ENCODE measurements around the gene GPC3. TPM values are rescaled to one million over a fixed set of nuclear protein-coding genes. Genes with fewer than 3 reads are reported as not detected.

Gene GPC3
- polyA plus RNA-seq, 3 donors: not detected

DNA sequence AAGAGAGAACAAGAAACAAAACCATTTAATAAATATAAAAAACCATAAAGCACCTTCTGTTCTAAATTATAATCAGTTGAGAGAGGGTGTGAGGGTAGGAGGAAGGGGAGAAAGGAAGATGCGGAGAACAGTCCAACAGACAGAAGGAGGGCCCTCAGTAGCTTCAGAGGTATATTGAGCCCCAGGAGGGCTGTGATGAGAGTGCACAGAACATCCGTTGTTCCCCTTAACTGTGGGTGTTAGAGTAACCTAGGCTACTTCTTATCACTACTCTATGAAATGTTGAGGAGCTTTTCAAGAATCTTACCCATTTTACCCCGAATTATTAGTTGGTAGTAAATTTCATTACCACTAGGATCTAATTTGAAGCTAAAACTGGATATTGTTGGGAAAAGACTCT is 13.8 kb downstream of the GPC3 start:
- no peak overlapping the region for H3K27ac Mint-ChIP-seq

DNA sequence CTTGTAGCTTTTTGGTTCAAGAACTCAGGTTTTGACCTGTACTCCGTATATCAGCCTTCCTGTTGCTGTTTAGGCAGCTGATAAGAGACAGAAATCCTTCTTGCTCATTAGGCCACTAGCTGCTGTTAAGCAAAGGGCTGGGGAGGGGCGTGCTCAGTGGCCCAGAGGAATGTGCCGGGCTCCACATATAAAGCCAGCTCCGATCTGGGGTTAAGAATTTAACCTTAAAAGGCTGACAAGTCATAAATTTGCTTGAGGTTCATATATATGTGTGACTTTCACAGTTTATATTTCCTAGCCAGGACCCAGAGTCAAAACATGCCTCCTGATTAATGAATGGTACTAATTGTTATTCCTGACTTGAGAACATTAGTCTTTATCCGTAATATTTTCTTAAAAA is 15.3 kb downstream of the GPC3 start:
- Histone ChIP-seq H3K27ac (ENCODE audit: low read depth in 1 of 2, low read length in 2 of 2) (no peak overlapping the region), H3K36me3 (replicated peaks in 1 of 2; ENCODE audit: control insufficient read depth in 1 of 2, insufficient read depth in 2 of 2, low read length in 2 of 2) (no peaks in the 10 kb centered on the region), H2AFZ (ENCODE audit: insufficient read depth, low read depth, low read length, poor library complexity, severe bottlenecking) (no peak overlapping the region), H3K4me2 (replicated peaks; ENCODE audit: extremely low read depth, low read length, poor library complexity, severe bottlenecking) (no peak overlapping the region), H3K9ac (ENCODE audit: insufficient read depth, low read length, poor library complexity, severe bottlenecking) (no peak overlapping the region), H3K79me2 (ENCODE audit: insufficient read depth, low read length) (no peaks in the 10 kb centered on the region), H3K4me1 (ENCODE audit: control insufficient read depth in 1 of 2, insufficient read depth in 2 of 2, low read length in 2 of 2) (no peaks in the 10 kb centered on the region), H3K9me3 (replicated peaks in 1 of 2; ENCODE audit: control insufficient read depth in 1 of 2, insufficient read depth in 1 of 2, low read length in 2 of 2) (no peaks in the 10 kb centered on the region), H4K20me1 (ENCODE audit: insufficient read depth, low read length) (no peaks in the 10 kb centered on the region), H3K4me3 (replicated peaks in 1 of 3; ENCODE audit: low read depth in 2 of 3, low read length in 3 of 3) (no peak overlapping the region), H3K27me3 (ENCODE audit: control insufficient read depth in 2 of 2, insufficient read depth in 2 of 2, low read length in 2 of 2) (peaks cover 0 to 8% of the 10 kb centered on the region in 2 donors)
- no peaks in the 10 kb centered on the region for H3K4me1 Mint-ChIP-seq
- no peak overlapping the region for H3K4me3 Mint-ChIP-seq
- DNase-seq: no peak
- TF ChIP-seq, protein P1, sequence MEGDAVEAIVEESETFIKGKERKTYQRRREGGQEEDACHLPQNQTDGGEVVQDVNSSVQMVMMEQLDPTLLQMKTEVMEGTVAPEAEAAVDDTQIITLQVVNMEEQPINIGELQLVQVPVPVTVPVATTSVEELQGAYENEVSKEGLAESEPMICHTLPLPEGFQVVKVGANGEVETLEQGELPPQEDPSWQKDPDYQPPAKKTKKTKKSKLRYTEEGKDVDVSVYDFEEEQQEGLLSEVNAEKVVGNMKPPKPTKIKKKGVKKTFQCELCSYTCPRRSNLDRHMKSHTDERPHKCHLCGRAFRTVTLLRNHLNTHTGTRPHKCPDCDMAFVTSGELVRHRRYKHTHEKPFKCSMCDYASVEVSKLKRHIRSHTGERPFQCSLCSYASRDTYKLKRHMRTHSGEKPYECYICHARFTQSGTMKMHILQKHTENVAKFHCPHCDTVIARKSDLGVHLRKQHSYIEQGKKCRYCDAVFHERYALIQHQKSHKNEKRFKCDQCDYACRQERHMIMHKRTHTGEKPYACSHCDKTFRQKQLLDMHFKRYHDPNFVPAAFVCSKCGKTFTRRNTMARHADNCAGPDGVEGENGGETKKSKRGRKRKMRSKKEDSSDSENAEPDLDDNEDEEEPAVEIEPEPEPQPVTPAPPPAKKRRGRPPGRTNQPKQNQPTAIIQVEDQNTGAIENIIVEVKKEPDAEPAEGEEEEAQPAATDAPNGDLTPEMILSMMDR (IDR thresholded peaks at IDR 0.05): no peak
- H3K36me3 Mint-ChIP-seq: no peaks in the 10 kb centered on the region
- H3K9me3 Mint-ChIP-seq: no peaks in the 10 kb centered on the region
- WGBS (ENCODE audit: insufficient coverage): no CpG with 5 or more reads among the region's 5 CpGs
- H3K27ac Mint-ChIP-seq: no peak overlapping the region
- intact Hi-C loops (cut with micrococcal nuclease): no loop called here
- peaks cover 3 to 6% (median 5%) of the 10 kb centered on the region in 3 donors for H3K27me3 Mint-ChIP-seq (ENCODE audit: low read depth in 3 of 3)

More for the DNA sequence above, 13.8 kb downstream of the GPC3 start:
- WGBS (ENCODE audit: insufficient coverage): no CpG with 5 or more reads among the region's 3 CpGs
- no peak overlapping the region for H3K4me3 Mint-ChIP-seq
- no peak overlapping the region for H2AFZ ChIP-seq (ENCODE audit: insufficient read depth, low read depth, low read length, poor library complexity, severe bottlenecking)
- TF ChIP-seq, protein P1 (IDR thresholded peaks at IDR 0.05): no peak
- H3K4me3 ChIP-seq (replicated peaks in 1 of 3; ENCODE audit: low read depth in 2 of 3, low read length in 3 of 3): no peak overlapping the region
- H4K20me1 ChIP-seq (ENCODE audit: insufficient read depth, low read length): no peaks in the 10 kb centered on the region
- H3K36me3 ChIP-seq (replicated peaks in 1 of 2; ENCODE audit: control insufficient read depth in 1 of 2, insufficient read depth in 2 of 2, low read length in 2 of 2): no peaks in the 10 kb centered on the region
- H3K36me3 Mint-ChIP-seq: no peaks in the 10 kb centered on the region
- H3K9ac ChIP-seq (ENCODE audit: insufficient read depth, low read length, poor library complexity, severe bottlenecking): no peak overlapping the region
- no peaks in the 10 kb centered on the region for H3K79me2 ChIP-seq (ENCODE audit: insufficient read depth, low read length)
- H3K4me1 Mint-ChIP-seq: no peaks in the 10 kb centered on the region
- no peak overlapping the region for H3K4me2 ChIP-seq (replicated peaks; ENCODE audit: extremely low read depth, low read length, poor library complexity, severe bottlenecking)
- peaks cover 3 to 7% (median 4%) of the 10 kb centered on the region in 3 donors for H3K27me3 Mint-ChIP-seq (ENCODE audit: low read depth in 3 of 3)
- no peak overlapping the region for H3K27ac ChIP-seq (ENCODE audit: low read depth in 1 of 2, low read length in 2 of 2)
- H3K9me3 Mint-ChIP-seq: no peaks in the 10 kb centered on the region
- peaks cover 0 to 8% of the 10 kb centered on the region in 2 donors for H3K27me3 ChIP-seq (ENCODE audit: control insufficient read depth in 2 of 2, insufficient read depth in 2 of 2, low read length in 2 of 2)
- DNase-seq: no peak
- intact Hi-C loops (cut with micrococcal nuclease): no loop called here
- no peaks in the 10 kb centered on the region for H3K9me3 ChIP-seq (replicated peaks in 1 of 2; ENCODE audit: control insufficient read depth in 1 of 2, insufficient read depth in 1 of 2, low read length in 2 of 2)
- no peaks in the 10 kb centered on the region for H3K4me1 ChIP-seq (ENCODE audit: control insufficient read depth in 1 of 2, insufficient read depth in 2 of 2, low read length in 2 of 2)
